Prostate gland (tissue), 2 donors: ENCODE measurements around the gene SOX8.

ENCODE experiments used
- POLR2AphosphoS5 ChIP-seq: sonication (generic); formaldehyde crosslinking; IDR thresholded peaks from one replicate; pipeline ENCODE4 v1.6.1; 2017; ENCODE audit warnings: antibody characterized with exemption
- TF ChIP-seq, protein P1 (sequence below), 4 experiments: fragments of 200-600 bp in 2 of 4; fragments of 450-650 bp in 2 of 4; sonication (generic) in 2 of 4; IDR thresholded peaks; 1 replicate in 3 of 4; 2 replicates in 1 of 4; pipeline ENCODE4 v1.5.1; 2016 to 2019; ENCODE audit warnings: antibody characterized with exemption in 4 of 4, mild to moderate bottlenecking in 2 of 4, moderate library complexity in 2 of 4

DNA sequence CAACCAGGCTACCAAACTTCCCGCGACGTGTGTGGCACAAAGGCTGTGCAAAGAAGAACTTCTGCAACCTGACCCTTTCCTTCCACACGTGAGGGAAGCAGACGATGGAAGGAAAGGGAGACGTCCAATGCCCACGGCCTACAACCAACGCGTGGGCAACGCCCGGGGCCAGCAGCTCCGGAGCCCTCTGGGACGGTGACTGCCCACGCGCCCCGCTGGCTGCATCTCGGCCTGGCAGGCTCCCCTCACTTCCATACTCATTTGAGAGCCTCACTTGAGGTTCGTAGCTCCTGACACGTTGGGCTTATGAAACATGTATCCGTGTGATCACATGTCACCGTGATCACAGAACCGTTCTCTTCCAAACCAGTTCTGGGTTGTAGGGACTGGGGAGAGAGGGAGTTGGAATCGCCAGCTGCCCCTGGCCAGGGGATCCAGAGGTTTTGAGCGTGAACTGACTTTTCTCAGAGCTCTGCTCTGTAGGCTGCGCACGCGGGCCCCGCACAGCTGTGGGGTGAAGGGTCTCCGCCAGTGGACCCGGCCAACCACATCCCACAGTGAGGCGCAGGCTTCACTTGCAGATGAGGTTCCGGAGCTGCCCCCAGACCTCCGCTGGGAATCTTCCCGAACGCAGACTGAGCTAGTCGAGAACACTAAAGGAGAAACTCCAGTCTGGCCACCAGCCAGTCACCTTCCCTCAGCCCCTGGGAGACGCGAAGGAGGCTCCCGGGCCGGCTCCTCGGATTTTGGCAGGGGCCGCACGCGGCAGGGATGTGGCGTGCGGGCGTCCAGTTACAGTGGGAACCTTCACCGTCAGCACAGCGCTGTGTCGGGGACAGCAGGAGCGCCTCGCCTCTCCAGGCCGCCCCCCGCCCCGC, 11.8 kb upstream of the SOX8 start:
- TF ChIP-seq, protein P1, sequence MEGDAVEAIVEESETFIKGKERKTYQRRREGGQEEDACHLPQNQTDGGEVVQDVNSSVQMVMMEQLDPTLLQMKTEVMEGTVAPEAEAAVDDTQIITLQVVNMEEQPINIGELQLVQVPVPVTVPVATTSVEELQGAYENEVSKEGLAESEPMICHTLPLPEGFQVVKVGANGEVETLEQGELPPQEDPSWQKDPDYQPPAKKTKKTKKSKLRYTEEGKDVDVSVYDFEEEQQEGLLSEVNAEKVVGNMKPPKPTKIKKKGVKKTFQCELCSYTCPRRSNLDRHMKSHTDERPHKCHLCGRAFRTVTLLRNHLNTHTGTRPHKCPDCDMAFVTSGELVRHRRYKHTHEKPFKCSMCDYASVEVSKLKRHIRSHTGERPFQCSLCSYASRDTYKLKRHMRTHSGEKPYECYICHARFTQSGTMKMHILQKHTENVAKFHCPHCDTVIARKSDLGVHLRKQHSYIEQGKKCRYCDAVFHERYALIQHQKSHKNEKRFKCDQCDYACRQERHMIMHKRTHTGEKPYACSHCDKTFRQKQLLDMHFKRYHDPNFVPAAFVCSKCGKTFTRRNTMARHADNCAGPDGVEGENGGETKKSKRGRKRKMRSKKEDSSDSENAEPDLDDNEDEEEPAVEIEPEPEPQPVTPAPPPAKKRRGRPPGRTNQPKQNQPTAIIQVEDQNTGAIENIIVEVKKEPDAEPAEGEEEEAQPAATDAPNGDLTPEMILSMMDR (IDR thresholded peaks at IDR 0.05) = no peak
- no peak for TF ChIP-seq POLR2AphosphoS5
